HG03095 (cell line): ENCODE data around the gene ZC3H12A.
A peak's percentile ranks its signal among the peaks of the same experiment; 100 is the strongest.
"Not testable (repeated sequence)": the region's sequence is repeated elsewhere in the genome, so short reads cannot be mapped to it uniquely, and the experiment has no call there.

ENCODE experiments used
- ATAC-seq: cut with Tn5 transposase; IDR thresholded peaks from one replicate; pipeline ENCODE4 v1.9.1; 2021; ENCODE audit warnings: moderate library complexity; ENCODE audit not compliant: unreplicated experiment

ZC3H12A gene

GRCh38 chr1:37498872-37499617, 24.7 kb downstream of the ZC3H12A start:
- no peak for ATAC-seq

- no peak for ATAC-seq
Measured at GRCh38 chr1:37501661-37502060, 27.3 kb downstream of the ZC3H12A start.

DNA sequence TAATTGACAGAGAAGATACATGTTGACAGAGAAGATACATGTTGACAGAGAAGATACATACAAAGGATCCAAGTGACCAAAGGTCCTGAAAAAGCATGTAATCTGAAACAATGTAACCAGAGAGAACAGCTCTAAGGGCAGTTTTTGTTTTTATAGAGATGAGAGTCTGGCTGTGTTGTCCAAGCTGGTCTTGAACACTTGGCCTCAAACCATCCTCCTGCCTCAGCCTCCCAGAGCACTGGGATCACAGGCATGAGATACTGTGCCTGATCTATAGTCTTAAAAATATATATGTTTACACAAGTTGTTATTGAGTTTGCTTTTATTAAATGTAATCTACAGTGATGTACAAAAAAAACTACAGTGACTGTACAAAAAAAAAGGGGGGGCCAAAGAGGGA, 27.7 kb downstream of the ZC3H12A start:
- no peak for ATAC-seq

GRCh38 chr1:37502791-37503190, 28.4 kb downstream of the ZC3H12A start:
- ATAC-seq, result not testable (repeated sequence)

- ATAC-seq, result no peak
Measured at GRCh38 chr1:37506740-37507139, 32.4 kb downstream of the ZC3H12A start.

DNA sequence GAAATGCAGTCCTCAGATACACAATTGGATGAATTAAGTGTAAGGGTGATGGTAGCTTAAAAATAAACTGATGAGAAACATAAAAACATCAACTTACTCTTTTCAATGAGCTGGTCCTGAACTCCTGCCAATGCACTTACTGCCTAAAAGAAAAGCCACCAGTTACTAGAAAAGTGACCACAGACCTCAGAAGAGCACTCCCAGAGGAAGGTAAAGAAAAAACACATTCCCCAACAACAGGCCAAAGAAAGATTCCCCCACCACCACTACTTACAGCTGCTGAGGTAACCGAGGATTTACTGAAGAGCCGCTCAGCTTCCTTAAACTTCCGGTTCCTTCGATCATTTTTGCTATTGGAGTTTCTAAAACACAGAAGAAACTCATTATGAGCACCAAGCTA, 34.8 kb downstream of the ZC3H12A start:
- no peak for ATAC-seq

DNA sequence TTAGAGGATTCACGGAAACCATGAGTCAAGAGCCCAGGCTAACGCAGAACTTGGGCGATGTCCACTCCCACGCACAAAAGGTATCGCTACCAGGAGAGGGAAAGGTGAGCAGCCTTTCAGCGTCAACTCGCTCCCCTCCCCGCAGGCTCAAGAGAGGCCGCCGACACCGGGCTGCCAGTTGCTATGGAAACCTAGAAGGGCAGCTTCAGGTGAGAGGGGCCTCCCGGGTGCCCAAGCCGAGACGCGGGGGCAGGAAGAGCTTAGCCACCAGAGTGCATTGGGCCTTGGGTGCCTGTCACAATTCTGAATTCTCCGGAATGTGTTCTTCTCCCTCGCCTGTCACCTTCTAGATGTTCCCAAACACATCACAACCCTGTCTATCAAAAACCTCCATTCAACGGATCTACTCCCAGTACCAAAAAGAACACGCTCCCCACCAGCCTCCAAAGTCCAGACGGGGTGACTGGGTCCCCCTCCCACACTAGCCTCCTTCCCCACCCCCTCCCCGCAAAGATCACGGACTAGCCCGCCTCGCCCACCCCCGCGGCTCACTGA, 39.5 kb downstream of the ZC3H12A start:
- no peak for ATAC-seq

DNA sequence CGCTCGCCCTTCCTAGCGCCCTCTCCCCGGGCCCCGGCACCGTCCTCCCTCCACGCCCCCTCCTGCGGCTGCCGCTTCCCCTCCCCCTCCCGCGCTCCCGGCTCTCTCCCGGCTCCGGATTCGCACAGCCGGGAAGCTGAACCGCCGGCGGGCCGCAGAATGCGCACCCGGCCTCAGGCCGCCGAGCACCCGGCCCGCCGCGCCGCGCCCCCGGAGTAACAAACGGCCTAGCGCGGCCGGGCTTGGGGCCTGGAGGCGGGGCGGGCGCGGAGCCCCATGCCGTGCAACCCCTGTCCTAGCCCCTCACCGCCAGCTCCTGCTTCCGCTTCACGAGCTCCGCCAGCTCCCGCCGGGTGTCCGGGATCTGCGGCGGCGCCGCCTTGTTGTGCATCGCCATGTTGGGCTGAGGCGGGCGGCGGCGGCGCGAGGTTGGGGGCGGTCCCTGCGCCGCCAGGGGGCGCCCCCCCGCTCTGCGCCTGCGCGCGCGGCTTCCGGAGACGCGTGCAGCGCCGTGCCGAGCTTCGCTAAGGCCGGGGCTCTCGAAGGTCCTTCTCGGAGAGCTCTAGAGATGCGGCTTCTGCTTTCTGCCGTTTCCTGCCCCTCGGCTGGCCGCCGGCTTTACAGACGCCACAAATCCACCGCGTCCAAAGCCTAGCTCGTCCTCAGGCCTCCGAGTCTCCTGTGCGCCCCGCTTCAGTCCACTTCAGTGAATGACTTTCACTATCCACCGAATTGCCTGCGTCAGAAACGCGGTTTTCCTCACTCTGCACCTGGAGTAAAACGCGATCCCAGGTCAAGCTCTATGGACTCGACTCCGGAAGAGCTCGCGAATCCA, 40.2 kb downstream of the ZC3H12A start, which contains the start of gene MEAF6:
TSS of gene MEAF6 (minus strand) at position 417 of the 835 bp plus-strand sequence. CDS start at position 397, 20 bp downstream.
- ATAC-seq, result peak; percentile 76

DNA sequence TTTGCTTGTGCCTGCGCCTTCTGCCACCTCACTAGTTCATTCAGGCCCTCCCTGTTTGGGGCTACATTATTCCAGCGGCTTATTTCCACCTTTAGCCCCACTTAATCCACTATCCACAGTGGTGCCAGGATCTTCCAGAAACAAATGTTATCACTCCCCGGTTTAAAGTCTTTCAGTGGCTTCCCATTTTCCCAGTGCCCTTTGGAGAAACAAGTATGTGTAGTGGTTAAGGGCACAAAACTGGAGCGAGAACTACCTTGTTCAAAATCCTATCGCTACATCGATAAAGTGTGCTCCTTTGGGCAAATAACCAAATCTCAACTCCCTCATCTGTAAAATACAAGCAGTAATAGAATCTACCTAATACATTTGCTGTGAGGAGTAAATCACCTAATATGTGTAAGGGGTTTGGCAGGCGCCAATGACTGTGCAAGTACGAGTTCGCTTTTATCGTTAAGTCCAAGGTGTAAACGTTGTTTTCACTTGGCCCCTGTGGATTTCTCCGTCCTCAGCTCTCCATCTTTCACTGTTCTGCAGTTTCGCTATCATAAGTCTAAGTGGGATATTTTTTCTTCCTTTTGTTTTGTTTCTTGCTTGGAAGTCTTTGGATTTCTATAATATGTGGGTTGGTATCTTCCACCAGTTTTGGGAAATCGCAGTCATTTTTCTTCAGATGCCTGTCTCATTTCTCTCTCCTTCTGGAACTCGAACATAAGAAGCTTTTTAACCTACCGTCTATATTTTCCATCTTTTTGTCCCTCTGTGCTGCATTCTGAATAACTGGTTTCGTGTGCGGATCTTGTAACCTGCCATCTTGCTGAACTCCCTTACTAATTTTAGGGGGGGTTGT, 41.0 kb downstream of the ZC3H12A start:
- ATAC-seq, result no peak

- ATAC-seq, result no peak
Measured at GRCh38 chr1:37517569-37517968, 43.2 kb downstream of the ZC3H12A start.

GRCh38 chr1:37518241-37518640, 43.9 kb downstream of the ZC3H12A start:
- ATAC-seq, result not testable (repeated sequence)

DNA sequence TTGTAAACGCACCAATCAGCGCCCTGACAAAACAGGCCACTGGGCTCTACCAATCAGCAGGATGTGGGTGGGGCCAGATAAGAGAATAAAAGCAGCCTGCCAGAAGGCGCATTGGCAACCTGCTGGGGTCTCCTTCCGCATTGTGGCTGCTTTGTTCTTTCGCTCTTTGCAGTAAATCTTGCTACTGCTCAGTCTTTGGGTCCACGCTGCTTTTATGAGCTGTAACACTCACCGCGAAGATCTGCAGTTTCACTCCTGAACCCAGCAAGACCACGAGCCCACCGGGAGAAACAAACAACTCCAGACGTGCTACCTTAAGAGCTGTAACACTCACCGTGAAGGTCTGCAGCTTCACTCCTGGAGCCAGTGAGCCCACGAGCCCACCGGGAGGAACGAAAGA, 44.5 kb downstream of the ZC3H12A start:
- not testable (repeated sequence) for ATAC-seq

DNA sequence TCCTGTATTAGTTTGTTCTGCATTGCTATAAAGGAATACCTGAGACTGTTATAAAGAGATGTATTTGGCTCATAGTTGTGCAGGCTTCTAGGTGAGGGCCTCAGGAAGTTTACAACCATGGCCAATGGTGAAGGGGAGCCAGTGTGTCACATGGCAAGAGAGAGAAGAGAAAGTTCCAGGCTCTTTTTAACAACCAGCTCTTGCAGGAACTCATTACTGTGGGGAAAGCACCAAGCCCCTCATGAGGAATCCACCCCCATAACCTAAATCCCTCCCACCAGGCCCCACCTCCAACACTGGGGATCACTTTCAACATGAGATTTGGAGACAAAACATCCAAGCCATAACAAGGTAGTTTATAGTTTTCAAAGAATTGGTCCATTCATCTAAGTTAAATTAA, 45.2 kb downstream of the ZC3H12A start:
- ATAC-seq, result no peak

DNA sequence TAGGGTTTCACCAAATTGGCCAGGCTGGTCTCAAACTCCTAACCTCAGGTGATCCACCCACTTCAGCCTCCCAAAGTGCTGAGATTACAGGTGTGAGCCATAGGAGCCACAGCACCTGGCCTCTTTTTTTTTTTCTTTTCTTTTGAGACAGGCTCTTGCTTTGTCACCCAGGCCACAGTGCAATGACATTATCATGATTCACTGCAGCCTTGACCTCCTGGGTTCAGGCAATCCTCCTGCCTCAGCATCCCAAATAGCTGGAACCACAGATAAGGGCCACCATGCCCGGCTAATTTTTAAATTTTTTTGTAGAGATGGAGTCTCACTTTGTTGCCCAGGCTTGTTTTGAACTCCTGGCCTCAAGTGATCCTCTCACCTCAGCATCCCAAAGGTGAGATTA, 55.5 kb downstream of the ZC3H12A start:
- ATAC-seq, result not testable (repeated sequence)

DNA sequence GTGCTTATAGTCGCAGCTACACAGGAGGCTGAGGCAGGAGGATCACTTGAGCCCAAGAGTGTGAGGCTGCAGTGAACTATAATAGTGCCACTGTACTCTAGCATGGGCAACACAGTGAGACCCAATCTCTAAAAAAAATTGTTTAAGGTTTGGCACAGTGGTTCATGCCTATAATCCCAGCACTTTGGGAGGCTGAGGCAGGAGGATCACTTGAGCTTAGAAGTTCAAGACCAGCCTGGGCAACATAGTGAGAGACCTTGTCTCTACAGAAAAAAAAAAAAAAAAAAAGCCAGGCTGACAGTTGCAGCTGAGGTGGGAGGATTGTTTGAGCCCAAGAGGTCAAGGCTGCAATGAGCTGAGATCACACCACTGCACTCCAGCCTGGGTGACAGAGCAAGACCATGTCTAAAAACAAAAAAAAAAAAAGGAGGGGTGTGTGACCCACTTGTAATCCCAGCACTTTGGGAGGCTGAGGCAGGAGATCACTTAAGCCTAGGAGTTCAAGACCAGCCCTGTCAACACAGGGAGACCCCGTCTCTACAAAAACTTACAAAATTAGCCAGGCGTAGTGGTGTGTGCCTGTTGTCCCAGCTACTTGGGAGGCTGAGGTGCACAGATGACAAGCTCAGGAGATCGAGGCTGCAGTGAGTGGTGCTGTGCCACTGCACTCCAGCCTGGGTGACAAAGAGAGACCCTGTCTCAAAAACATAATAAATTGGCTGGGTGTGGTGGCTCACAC, 58.2 kb downstream of the ZC3H12A start:
- ATAC-seq, result not testable (repeated sequence)

DNA sequence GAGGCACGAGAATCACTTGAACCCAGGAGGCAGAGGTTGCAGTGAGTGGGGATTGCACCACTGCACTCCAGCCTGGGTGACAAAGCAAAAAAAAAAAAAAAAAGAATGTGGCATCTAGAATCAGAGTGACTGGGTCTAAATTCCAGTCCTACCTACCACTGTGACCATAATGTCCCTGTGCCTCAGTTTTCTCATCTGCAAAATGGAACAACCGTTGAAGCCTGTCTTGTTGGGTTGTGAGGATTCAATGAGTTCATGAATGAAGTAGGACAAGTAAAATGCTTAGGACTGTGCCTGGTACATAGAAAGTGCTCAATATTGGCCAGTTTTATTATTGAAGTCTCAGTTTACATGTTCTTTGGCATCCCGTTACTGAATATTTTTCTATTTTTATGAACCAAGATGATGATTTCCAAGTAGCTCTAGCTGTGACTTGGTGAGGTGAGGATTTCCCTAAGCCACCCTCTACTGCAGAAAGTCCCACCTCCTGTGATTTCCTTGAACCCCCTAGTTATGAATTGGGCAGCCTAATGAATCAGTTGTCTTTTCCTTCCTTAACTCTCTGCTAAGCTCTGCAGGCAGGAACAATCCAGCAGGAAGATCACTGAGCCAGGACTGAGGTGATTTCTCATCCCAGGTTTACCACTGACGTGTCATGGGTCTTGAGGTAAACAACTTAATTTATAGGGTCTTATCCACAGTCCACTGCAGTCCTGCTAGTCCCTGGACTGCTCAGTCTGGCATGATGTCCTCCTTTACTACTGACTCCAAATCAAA, 59.1 kb downstream of the ZC3H12A start:
- ATAC-seq, result no peak
